PC-3 (cell line): ENCODE measurements around the gene CYP27A1. TPM values are rescaled to one million over a fixed set of nuclear protein-coding genes. Genes with fewer than 3 reads are reported as not detected.

Source experiments
- ATAC-seq: fragments of 200-7000 bp; cut with Tn5 transposase; 2 replicates; pipeline ENCODE4 v1.9.1; 2020; ENCODE audit warnings: mild to moderate bottlenecking, moderate library complexity
- BruUV-seq: library from RNA; stranded (reverse); fragments of 400-500 nt; replicated peaks from 2 replicates; lab custom pipeline; 2021; lab: Mats Ljungman, UMichigan
- CTCF ChIA-PET: fragments of 300-600 bp; sonication (Branson Sonifier 250); formaldehyde crosslinking; loops from one replicate; lab custom pipeline; 2022; ENCODE audit warnings: antibody characterized with exemption; lab: Charles Lee
- POLR2A ChIA-PET: fragments of 300-600 bp; sonication (Branson Sonifier 250); formaldehyde crosslinking; loops from one replicate; lab custom pipeline; 2022; ENCODE audit warnings: antibody characterized with exemption; ENCODE audit not compliant: unreplicated experiment; lab: Charles Lee
- DNase-seq: peaks from one replicate; pipeline ENCODE4 v3.0.0-alpha.2; 2015
- H2AFZ ChIP-seq: fragments of 300-600 bp; sonication (generic); 2 replicates; pipeline ENCODE4 v1.6.0; 2016; ENCODE audit warnings: antibody characterized with exemption, low read length
- H3F3A ChIP-seq: fragments of 300-600 bp; sonication (generic); one replicate; pipeline ENCODE4 v1.6.0; 2017; ENCODE audit warnings: antibody characterized with exemption, low read length, control low read depth, mild to moderate bottlenecking; ENCODE audit not compliant: unreplicated experiment
- H3K27ac ChIP-seq: fragments of 300-600 bp; sonication (generic); 2 replicates; pipeline ENCODE4 v1.5.1; 2016; ENCODE audit warnings: mild to moderate bottlenecking, low read length
- H3K27me3 ChIP-seq: fragments of 300-600 bp; sonication (generic); 2 replicates; pipeline ENCODE4 v1.6.1; 2016; ENCODE audit warnings: low read length, mixed read lengths
- H3K36me3 ChIP-seq: fragments of 300-600 bp; sonication (generic); 2 replicates; pipeline ENCODE4 v1.6.1; 2016; ENCODE audit warnings: low read depth, mixed run types, low read length, mixed read lengths
- H3K4me1 ChIP-seq: fragments of 300-600 bp; sonication (generic); 2 replicates; pipeline ENCODE4 v1.5.1; 2016; ENCODE audit warnings: low read length; ENCODE audit not compliant: insufficient read depth
- H3K4me2 ChIP-seq: fragments of 300-600 bp; sonication (generic); 2 replicates; pipeline ENCODE4 v1.6.0; 2016; ENCODE audit warnings: low read length
- H3K4me3 ChIP-seq: fragments of 300-600 bp; sonication (generic); 2 replicates; pipeline ENCODE4 v1.5.1; 2016; ENCODE audit warnings: mild to moderate bottlenecking, low read length, mixed read lengths
- H3K79me2 ChIP-seq: fragments of 300-600 bp; sonication (generic); 2 replicates; pipeline ENCODE4 v1.6.1; 2017; ENCODE audit warnings: low read length, mixed read lengths
- H3K9ac ChIP-seq: fragments of 300-600 bp; sonication (generic); 2 replicates; pipeline ENCODE4 v1.6.0; 2016; ENCODE audit warnings: mild to moderate bottlenecking, low read length
- H3K9me2 ChIP-seq: fragments of 300-600 bp; sonication (generic); replicated peaks from 2 replicates; pipeline ENCODE4 v1.6.1; 2016; ENCODE audit warnings: mixed run types, low read length, mixed read lengths
- H3K9me3 ChIP-seq: fragments of 300-600 bp; sonication (generic); 2 replicates; pipeline ENCODE4 v1.6.1; 2016; ENCODE audit warnings: low read length, mixed read lengths
- H4K20me1 ChIP-seq: fragments of 300-600 bp; sonication (generic); 2 replicates; pipeline ENCODE4 v1.6.1; 2016; ENCODE audit warnings: low read length, mixed read lengths
- CTCF ChIP-seq: fragments of 300-600 bp; sonication (generic); conservative IDR thresholded peaks from 2 replicates; pipeline ENCODE4 v1.5.1; 2017; ENCODE audit warnings: antibody characterized with exemption, low read depth, mild to moderate bottlenecking, low read length
- EZH2 ChIP-seq: fragments of 300-600 bp; sonication (generic); IDR thresholded peaks from one replicate; pipeline ENCODE4 v1.6.1; 2017; ENCODE audit warnings: antibody characterized with exemption, mild to moderate bottlenecking, low read length; ENCODE audit not compliant: unreplicated experiment
- EZH2phosphoT487 ChIP-seq: fragments of 300-600 bp; sonication (generic); IDR thresholded peaks from 2 replicates; pipeline ENCODE4 v1.6.1; 2018; ENCODE audit warnings: mild to moderate bottlenecking, antibody characterized with exemption, low read length, borderline replicate concordance
- intact Hi-C: fragments of 100-400 bp; cut with micrococcal nuclease; formaldehyde crosslinking; loops from 2 replicates; pipeline ENCODE4 v1.9.0; 2023
- total RNA-seq: library from RNA; depleted of rRNA; stranded (reverse); fragments of >200 nt; gene quantifications from 2 replicates; pipeline ENCODE4 v1.2.3, GENCODE V29; 2014

CYP27A1 gene
- total RNA-seq, 1 experiment from 2014 or later = 6.0 TPM

- ChIA-PET POLR2A (no interaction called here), CTCF (no interaction called here)
- Histone ChIP-seq H3K27ac (peak overlapping the region; percentile 32), H3K4me1 (peaks cover 38% of the 10 kb centered on the region), H3K9ac (no peak overlapping the region), H3K36me3 (peaks cover 16% of the 10 kb centered on the region; the same call in 1 of the 2 replicates), H3K9me2 (no peaks in the 10 kb centered on the region), H3F3A (peaks cover 4% of the 10 kb centered on the region), H3K27me3 (no peaks in the 10 kb centered on the region), H2AFZ (no peak overlapping the region), H4K20me1 (no peaks in the 10 kb centered on the region), H3K9me3 (no peaks in the 10 kb centered on the region), H3K4me3 (no peak overlapping the region), H3K4me2 (0 out of 2 replicates have a peak overlapping the region, but pooled peaks have one; percentile 8), H3K79me2 (peaks cover 48% of the 10 kb centered on the region)
- TF ChIP-seq CTCF (no peak), EZH2 (no peak), EZH2phosphoT487 (no peak)
- no TSS peak for BruUV-seq
- ATAC-seq (no peak), DNase-seq (peak; percentile 49)
- intact Hi-C loops = no loop called here
Observed at GRCh38 chr2:218733171-218734021, 48.6 kb upstream of the CYP27A1 start.

DNA sequence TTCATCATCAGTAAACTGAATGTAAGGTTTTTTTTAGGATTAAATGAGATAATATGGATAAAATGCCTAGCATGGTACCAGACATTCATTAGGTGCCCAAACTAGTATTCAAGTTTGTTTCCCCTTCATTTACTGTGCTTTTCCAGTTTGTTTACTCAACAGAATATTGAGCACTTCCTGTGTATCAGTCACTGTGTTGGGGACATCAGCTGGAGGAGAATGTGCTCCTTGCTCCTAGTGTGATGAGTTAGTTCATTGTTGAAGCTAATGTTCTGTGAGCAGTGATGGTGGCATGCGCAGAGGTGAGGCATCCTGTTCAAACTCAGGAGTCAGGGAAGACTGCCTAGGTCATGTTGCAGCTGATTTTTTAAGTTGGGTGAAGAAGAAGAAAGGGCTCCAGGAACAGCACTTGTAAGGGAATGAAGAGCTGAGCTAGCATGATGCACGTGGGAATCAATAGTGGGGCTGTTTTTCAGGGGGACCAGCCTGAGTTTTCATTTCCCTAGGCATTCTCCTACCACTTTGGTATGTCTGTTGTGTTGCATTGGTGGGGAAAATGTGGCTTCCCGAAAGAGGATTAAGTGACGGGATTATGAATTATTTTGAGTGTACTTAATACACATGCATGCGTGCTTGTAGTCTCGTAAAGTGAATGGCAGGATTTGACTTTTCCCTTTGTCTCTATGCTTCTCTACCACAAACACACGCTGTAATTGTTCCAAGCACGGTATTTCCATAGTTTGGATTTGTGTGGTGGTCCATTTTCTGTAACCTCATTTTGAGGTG, 47.6 kb upstream of the CYP27A1 start:
- ChIA-PET CTCF (no interaction called here), POLR2A (no interaction called here)
- Histone ChIP-seq H4K20me1 (no peaks in the 10 kb centered on the region), H3F3A (peaks cover 4% of the 10 kb centered on the region), H3K36me3 (peaks cover 20% of the 10 kb centered on the region; the same call in 1 of the 2 replicates), H3K4me1 (peaks cover 38% of the 10 kb centered on the region), H2AFZ (no peak overlapping the region), H3K79me2 (peaks cover 42% of the 10 kb centered on the region), H3K9me2 (no peaks in the 10 kb centered on the region), H3K9ac (no peak overlapping the region), H3K9me3 (no peaks in the 10 kb centered on the region), H3K27me3 (no peaks in the 10 kb centered on the region), H3K27ac (peak overlapping the region; percentile 28), H3K4me2 (0 out of 2 replicates have a peak overlapping the region, but pooled peaks have one; percentile 8), H3K4me3 (no peak overlapping the region)
- no peak for ATAC-seq
- intact Hi-C loops = no loop called here
- DNase-seq = peak; percentile 22
- no peak for TF ChIP-seq CTCF
- no peak for TF ChIP-seq EZH2phosphoT487
- TF ChIP-seq EZH2 = no peak
- BruUV-seq = no TSS peak
